H4 (cell line): Measurements from ENCODE around the gene TPSD1. TPM values are rescaled to one million over a fixed set of nuclear protein-coding genes. Genes with fewer than 3 reads are reported as not detected.
"Not testable (repeated sequence)": the region's sequence is repeated elsewhere in the genome, so short reads cannot be mapped to it uniquely, and the experiment has no call there.

Experiments used
- DNase-seq: peaks from one replicate; pipeline ENCODE4 v3.0.0-alpha.2; 2015; ENCODE audit warnings: low spot score
- total RNA-seq: library from RNA; depleted of rRNA; stranded (reverse); fragments of >200 nt; shearing (Covaris generic); gene quantifications from 2 replicates; pipeline ENCODE4 v1.2.3, GENCODE V29; 2014

TPSD1 gene
- total RNA-seq, 1 experiment from 2014 or later = not detected

DNA sequence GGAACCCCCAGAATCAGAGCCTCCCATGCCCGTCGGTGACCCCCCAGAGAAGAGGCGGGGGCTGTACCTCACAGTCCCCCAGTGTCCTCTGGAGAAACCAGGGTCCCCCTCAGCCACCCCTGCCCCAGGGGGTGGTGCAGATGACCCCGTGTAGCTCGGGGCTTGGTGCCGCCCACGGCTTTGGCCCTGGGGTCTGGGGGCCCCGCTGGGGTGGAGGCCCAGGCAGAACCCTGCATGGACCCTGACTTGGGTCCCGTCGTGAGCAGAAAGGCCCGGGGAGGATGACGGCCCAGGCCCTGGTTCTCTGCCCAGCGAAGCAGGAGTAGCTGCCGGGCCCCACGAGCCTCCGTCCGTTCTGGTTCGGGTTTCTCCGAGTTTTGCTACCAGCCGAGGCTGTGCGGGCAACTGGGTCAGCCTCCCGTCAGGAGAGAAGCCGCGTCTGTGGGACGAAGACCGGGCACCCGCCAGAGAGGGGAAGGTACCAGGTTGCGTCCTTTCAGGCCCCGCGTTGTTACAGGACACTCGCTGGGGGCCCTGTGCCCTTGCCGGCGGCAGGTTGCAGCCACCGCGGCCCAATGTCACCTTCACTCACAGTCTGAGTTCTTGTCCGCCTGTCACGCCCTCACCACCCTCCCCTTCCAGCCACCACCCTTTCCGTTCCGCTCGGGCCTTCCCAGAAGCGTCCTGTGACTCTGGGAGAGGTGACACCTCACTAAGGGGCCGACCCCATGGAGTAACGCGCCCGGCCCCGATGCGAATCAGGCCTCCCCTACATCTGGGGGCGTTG, 34.8 kb upstream of the TPSD1 start:
- no peak for DNase-seq

DNA sequence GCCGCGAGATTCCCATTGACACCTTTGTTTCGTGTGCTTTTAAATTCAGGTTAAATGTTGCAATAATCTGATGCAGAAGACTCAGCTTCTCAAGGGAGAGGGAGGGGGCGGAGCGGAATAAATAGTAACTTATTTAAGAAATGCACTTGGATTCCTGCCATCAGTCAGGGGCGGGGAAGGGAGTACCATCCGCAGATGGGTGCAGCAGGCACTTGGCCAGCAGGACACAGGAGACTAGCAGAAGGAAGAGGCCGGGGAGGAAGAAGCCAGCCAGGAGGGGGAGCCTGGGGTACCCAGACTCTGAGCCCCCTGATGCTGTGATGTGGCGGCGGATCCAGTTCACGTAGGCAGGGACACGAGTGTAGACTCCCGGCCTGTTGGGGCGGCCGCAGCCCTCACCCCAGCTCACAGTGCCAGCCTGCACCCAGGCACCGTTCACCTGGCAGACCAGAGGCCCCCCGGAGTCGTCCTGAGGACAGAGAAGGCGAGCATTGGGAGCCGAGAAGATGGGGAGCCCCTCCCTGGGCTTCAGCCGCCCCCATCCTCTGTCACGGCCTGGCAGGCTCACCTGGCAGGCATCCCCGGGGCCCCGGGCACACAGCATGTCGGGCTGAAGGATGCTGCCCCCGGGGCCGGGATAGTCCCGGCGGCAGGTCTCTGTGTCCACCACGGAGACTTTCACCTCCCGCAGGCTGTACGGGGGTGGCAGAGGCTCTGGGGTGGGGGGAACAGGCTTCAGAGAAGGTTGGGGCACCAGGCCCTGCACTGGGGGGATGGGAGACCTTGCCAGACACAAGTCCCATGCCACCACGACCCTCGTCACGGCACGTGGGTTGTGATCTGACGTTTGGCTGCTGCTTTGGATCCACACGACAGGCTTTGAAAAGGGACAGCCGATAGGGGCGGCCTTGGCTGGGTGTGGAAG, 34.0 kb upstream of the TPSD1 start:
- DNase-seq = no peak

DNA sequence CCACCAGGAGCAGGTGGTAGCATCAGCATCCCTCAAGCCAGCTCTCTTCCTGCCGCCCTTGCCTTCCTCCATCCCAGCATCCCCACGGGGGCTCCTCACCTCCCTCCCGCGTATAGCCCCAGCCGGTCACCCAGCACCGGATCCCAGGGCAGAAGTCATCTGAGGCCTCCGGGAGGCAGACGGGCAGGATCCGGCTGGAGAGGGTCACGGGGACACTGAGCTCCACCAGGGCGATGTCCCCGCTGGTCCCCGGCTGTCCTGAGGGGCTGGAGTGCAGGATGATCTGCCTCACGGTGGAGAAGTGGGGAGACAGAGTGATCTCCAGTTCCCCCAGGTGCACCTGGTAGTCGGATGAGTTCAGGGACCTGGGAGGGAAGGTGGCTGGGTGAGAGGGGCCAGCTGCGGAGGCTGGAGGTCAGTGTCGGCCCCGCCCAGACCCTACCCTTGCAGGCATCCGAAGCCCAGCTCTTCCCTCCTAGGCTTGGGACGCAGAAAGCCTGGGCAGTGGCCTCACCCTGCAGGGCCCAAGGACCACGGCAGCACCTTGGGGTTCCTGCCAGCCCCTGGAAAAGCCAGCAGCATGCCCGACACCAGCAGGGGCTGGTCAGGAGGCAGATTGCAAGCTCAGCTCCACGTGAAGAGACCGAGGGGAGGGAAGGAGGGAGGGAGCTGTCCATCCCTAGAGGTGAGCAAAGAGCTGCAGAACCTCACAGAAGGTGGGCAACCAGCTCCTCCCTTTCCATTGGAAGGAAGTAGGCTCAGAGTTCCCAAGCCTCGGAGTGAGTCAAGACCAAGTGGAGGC, 33.1 kb upstream of the TPSD1 start:
- no peak for DNase-seq

DNA sequence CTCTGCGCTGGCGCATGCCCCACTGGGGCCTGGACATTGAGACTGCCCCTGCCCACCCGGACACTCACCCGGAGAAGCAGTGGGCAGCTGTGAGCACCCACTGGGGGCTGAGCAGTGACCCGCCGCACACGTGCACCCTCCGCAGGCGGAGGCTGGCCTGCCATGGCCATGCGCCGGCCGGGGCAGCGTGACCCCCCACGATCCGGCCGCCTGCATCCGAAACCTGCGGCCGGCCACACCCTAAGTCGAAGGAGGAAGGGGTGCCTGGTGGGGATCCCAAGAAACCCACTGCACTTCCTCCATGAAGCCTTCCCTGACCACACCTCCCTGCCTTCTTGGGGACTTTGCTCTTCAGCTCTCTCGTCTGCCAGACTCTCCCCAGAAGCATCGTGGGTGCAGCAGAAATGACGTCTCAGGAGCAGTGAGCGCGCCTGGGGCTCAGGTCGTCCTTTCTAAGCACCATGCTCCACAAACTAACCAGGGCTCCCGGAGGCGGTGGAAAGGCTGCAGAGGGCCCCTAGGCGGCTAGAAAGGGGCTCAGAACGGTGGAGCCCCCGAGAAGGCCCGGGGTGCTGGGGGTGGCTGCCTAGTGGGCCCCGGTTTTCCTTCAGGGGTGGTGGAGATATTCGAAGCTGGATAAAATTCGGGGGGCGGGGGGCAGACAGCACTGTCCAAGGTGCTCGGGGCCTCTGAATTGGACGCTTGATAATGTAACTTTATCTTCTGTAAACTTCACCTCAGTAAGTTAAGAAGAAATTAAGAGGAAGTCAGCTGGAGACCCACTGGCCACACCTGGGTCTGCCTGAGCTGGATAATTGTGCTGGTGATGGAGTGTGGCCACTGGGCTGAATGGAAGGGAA, 32.3 kb upstream of the TPSD1 start:
- DNase-seq = no peak

DNA sequence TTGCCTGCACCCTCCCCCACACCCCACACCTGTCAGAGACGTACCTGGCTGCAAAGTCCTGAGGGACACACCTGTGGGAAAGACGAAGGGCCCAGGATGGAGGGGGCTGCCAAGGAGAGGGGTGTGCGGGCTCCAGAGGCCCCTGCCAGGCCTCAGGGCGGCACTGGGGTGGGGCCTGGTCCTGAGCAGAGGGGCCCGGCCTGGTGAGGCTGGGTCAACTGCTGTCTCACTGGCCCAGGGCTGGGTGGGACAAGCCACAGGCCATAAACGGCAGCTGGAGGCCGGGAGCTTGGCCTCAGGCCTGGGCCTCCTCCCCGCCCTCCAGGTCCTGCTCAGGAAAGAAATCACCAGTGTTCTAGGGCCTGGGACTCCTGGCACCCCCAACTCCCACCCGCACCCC, 31.3 kb upstream of the TPSD1 start:
- DNase-seq = no peak

DNA sequence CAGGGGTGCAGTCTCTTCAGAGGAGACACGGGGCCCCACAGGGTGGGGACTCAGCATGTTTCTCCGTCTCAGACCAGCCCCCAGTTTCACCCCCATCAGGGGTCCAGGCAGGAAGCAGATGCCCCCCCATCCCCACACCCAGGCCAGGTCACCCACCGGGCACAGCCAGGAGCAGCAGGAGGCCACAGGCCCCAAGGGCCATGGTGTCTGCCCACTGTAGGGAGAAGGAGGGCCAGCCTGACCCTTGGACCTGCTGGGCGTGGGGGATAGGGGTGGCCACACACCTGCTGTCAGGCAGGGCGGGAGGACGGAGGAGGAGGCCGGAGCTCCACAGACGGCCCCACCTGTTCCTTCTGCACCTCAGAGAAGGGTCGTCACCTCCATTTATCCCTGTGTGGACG, 30.8 kb upstream of the TPSD1 start, which contains the start of gene TPSG1:
TPSG1 (minus strand) TSS at position 218 of the 401 bp plus-strand sequence; CDS start at position 202, 16 bp downstream.
- DNase-seq = no peak

DNA sequence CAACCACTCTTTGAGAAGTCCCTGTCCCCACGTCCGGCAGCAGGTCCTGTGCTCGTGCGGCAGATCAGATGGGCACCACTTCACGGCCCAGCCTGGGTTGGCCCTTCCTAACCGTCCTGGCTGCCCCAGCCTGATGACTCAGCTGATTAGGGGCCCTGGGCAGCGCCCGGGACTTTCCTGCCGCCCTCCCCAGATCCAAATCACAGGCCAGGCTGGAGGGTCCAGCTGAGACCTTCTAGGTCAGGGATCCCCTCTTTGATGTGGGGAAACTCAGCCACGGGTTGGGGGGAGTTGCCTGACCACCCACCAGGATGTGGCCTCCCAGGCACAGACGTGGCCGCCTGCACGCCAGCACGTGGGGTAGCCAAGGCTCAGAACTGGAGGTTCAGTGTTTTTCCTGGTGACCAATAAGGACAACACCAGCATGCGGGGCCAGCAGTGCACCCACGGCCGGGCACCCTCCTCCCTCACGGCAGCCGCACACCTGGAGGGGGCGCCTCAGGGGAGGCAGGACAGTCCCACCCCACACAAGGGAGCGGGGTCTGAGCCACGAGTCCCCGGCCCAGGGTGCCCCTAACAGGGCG, 30.0 kb upstream of the TPSD1 start:
- not testable (repeated sequence) for DNase-seq

DNA sequence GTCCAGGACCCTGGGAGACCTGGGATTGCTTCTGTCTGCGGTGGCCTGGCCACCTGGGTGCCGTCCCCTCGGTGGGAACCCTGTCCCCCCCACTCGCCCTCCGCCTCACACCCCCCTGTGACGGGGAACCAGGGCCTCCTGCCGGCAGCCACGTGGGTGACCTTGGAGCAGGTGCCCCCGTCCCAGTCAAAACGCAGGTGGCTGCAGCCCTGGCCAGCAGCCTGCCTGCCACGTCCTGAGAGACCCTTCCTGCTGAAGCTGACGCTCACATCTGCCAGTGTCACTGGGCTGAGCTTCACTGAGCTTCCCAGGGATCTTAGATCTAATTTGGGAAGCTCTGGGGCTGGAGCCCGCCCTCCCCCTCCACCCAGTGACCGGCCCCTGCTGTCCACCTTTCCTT, 29.2 kb upstream of the TPSD1 start:
- DNase-seq = not testable (repeated sequence)

DNA sequence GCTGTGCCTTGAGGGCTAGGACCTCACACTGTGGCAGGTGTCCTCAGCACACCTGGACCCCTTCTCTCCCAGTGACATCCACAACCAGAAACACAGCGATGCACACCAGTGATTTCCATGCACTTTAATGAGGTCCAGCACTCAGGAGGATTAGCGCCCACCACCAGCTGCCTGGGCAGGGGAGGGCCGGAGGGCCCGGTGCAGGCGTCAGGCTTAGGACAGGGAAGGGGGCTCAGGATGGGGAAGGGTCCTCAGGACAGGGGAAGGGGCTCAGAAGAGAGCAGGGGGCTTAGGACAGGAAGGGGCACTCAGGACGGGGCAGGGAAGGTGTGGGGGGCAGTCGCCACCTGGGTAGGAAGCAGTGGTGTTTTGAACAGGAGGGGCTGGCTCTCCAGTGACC, 27.6 kb upstream of the TPSD1 start:
- DNase-seq = not testable (repeated sequence)

DNA sequence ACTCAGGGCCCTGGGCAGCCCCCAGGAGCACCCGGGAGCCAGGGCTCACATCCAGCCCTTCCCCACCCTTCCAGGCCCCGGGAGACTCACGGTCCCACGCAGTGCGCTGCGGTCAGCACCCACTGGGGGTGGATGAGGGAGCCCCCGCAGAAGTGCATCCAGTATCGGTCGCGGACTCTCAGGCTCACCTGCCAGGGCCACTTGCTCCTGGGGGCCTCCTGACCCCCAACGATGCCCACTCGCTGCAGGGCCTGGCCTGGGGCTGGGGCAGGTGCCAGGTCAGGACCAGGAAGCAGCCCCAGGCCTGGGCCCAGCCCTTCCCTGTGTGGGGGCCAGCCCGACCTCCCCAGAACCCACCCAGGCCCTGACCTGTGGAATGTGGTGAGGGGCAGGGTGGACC, 26.4 kb upstream of the TPSD1 start:
- not testable (repeated sequence) for DNase-seq

DNA sequence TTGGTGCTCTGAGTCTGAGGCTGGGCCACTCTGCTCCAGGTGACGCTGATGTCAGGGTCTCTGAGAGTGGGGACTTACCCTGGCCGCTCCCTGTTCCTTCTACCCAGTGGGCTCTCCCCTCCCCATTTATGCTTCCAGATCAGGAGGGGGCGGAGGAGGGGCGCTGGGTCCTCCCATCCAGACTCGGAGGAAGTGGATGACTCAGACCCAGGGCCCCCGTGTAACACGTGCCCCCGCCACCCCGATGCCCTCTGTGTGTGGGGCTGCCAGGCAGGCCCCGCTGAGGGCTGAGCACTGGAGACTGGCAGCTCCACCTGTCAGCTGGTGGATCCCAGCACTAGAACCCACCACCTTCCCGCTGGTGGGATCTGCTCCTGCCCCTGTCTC, 25.8 kb upstream of the TPSD1 start, which contains the start of gene TPSB2:
TPSB2 (minus strand) TSS at position 101 of the 387 bp plus-strand sequence. CDS start 233 bp downstream, outside the sequence.
- not testable (repeated sequence) for DNase-seq

DNA sequence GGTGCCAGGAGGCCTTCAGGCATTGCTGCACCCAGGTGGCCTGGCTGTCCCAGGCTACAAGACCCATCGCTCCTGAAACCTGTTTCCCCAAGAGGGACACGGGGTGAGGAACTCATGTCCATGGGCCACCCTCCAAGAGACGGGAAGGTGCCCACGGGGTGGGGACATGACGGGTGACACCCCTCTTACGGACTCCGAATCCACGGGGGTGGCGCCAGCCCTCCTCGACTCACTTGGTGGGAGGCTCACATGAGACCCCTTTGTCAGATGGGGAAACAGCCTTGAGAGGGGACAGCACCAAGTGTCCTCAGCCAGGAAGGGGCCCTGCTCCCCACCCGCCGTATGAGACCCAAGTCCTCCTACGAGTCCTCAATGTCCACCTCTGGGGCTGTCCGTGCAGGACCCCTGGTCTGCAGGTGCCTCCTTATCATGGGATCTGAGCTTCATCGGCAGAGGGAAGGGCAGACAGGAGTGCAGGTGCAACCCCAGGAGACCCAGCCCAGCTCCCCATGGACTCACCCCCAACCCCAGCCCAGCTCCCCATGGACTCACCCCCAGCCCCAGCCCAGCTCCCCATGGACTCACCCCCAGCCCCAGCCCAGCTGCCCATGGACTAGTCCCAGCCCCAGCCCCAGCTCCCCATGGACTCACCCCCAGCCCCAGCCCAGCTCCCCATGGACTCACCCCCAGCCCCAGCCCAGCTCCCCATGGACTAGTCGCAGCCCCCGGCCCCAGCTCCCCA, 25.2 kb upstream of the TPSD1 start:
- not testable (repeated sequence) for DNase-seq

DNA sequence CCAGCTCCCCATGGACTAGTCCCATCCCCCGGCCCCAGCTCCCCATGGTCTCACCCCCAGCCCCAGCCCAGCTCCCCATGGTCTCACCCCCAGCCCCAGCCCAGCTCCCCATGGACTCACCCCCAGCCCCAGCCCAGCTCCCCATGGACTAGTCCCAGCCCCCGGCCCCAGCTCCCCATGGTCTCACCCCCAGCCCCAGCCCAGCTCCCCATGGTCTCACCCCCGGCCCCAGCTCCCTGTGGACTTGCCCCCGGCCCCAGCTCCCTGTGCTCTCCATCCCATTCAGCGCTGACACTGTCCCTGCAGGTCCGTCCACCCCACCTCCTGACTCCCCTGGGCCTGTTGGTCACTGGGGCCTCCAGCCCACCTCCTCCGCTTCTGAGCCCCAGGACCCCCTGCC, 24.6 kb upstream of the TPSD1 start:
- DNase-seq = not testable (repeated sequence)

DNA sequence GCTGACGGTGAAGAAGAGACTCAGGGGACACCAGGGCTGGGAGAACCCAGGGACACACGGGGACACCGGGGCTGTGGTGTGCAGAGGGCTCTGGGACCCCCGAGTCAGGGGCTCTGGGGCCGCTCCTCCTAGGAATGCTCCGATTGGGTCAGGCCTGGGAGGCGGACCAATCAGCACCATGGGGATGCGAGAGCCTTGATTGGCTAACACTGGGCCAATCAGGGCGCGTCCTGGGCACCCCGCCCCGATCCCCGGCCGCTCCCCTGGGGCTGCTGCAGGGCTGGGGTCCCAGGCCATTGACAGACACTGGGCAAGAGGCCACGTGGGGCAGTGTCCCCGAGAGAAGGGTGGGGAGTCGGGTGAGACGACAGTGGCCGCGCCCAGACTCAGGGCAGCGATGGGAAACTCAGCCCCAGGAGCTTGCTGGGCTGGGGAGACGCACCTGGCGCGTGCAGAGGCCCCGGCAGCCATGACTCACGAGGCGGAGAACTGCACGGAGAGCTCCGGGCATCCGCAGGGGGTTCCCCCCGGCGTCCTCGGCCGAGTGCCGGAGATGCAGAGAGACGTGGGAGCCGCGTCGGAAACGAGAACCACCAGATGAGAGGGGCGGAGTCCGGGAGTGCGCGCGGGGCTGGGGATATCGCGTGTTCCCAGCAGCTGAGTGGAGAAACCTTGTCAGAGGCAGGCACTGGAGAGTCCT, 23.7 kb upstream of the TPSD1 start:
- not testable (repeated sequence) for DNase-seq

DNA sequence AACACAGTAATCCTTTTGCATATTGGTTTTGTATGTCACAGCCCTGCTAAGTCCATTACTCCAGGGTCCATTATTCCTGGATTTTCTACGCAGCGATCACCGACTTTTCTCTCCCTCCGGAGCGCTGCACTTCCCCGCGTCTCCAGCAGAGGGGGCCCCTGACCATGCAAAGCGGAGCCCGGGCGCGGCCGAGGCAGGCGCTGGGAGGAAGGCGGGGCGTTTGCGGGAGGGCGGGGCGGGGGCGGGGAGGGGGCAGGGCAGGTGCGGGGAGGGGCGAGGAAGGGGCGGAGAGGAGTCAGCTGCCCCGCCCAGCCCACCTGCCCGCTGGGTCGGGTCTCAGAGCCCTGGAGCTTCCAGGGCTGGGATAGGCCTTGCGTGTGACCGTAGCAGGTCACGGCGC, 19.2 kb upstream of the TPSD1 start:
- DNase-seq = not testable (repeated sequence)

DNA sequence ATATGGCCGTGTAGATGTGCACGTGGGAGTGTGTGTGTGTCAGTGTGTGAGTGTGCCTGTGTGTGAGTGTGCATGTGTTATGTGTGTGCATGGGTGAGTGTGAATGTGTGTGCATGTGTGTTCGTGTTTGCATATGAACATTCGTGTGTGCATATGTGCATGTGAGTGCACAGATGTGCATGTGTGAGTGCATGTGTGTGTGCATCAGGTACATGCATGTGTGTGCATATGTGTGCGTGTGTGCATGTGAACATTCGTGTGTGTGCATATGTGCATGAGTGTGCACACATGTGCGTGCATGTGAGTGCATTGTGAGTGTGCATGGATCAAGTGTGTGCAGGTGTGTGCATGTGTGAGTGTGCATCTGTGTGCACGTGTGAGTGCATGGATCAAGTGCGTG, 17.9 kb upstream of the TPSD1 start:
- DNase-seq = no peak

DNA sequence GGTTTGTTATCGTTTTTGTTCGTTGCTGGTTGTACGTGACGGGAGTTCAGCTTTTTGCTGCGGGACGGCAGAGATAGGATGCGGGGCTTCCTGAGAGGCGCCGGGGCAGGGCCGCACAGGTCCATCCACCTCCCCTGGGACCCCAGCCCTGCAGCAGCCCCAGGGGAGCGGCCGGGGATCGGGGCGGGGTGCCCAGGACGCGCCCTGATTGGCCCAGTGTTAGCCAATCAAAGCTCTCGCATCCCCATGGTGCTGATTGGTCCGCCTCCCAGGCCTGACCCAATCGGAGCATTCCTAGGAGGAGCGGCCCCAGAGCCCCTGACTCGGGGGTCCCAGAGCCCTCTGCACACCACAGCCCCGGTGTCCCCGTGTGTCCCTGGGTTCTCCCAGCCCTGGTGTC, 17.0 kb upstream of the TPSD1 start:
- not testable (repeated sequence) for DNase-seq

DNA sequence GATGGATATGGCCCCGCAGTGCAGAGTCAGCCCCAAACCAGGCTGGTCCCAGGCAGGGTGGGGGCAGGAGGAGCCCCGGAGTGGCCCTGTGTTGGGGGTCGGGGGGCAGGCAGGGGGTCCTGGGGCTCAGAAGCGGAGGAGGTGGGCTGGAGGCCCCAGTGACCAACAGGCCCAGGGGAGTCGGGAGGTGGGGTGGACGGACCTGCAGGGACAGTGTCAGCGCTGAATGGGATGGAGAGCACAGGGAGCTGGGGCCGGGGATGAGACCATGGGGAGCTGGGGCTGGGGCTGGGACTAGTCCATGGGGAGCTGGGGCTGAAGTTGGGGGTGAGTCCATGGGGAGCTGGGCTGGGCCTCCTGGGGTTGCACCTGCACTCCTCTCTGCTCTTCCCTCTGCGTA, 16.3 kb upstream of the TPSD1 start:
- DNase-seq = not testable (repeated sequence)

DNA sequence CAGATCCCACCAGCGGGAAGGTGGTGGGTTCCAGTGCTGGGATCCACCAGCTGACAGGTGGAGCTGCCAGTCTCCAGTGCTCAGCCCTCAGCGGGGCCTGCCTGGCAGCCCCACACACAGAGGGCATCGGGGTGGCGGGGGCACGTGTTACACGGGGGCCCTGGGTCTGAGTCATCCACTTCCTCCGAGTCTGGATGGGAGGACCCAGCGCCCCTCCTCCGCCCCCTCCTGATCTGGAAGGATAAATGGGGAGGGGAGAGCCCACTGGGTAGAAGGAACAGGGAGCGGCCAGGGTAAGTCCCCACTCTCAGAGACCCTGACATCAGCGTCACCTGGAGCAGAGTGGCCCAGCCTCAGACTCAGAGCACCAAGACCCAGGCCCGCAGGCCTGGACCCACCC, 15.4 kb upstream of the TPSD1 start, which contains the start of gene TPSAB1:
TPSAB1 (plus strand) TSS at position 270 of the 400 bp plus-strand sequence. CDS start 234 bp downstream, outside the sequence.
- DNase-seq = not testable (repeated sequence)
